ENCODE data around the gene ANKZF1.

The ANKZF1 gene

GRCh38 chr2:219209236-219210195 is 20.1 kb upstream of the ANKZF1 start:
- no peak for FAIRE-seq

- FAIRE-seq: no peak
These were observed 19.3 kb upstream of the ANKZF1 start for GRCh38 chr2:219210196-219210885.

- no peak for FAIRE-seq
These were observed 18.7 kb upstream of the ANKZF1 start for GRCh38 chr2:219210886-219211362.

DNA sequence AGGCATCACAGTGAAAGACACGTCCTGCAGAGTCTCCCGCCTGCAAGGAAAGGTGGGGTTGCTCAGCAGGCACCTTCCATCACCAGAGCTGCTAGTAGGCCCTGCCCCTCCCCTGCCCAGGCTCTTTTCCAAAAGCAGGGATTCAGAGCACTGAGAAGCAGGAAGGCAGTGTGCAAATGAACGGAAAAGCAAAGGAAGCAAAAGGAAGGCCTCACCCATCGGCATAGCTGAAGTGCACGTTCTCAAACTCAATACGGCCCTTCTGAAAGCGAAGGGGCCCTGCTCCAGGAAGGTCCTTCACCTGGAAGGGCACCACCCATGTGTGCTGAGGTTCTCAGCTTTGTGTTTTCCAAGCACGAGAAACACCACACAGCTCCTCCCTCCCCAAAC is 16.6 kb upstream of the ANKZF1 start:
- FAIRE-seq: no peak

- FAIRE-seq: no peak
These were observed 16.0 kb upstream of the ANKZF1 start for GRCh38 chr2:219213486-219214071.

DNA sequence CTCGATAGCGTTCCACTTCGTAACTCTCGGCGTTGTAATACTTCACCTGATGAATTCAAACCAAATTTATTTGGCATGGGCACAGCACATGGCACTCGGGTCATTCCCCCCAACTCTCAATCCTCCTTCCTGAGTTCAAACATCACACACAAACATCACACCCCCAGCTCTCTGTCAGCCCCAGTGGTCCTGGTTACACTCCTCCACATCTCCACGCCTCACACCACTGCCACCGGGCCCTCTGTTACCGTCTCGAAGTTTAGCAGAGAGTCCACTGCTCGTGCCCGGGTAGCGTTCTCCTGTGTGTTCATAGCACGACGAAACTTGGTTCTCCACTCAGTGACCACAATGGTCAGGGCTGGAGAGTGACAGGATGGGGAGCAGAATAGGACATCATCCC is 15.5 kb upstream of the ANKZF1 start:
- no peak for FAIRE-seq

DNA sequence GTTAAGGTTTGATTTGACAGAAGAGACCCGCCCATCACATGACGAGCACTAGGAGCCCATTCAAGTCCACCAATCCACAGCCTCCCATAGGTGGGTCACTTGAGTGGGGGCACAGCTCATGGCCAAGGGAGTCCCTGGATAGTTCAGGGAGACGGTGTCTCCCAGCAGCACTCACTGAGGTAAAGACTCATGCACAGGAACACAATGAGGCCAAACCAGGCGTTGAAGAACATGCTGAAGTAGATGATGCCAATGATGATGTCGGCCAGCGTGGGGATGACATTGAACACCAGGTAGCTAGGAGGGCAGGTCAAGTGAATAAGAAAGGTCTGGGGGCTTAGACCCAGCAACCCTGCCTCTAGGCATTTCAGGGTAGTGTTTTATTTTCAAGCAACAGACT is 14.8 kb upstream of the ANKZF1 start:
- no peak for FAIRE-seq

DNA sequence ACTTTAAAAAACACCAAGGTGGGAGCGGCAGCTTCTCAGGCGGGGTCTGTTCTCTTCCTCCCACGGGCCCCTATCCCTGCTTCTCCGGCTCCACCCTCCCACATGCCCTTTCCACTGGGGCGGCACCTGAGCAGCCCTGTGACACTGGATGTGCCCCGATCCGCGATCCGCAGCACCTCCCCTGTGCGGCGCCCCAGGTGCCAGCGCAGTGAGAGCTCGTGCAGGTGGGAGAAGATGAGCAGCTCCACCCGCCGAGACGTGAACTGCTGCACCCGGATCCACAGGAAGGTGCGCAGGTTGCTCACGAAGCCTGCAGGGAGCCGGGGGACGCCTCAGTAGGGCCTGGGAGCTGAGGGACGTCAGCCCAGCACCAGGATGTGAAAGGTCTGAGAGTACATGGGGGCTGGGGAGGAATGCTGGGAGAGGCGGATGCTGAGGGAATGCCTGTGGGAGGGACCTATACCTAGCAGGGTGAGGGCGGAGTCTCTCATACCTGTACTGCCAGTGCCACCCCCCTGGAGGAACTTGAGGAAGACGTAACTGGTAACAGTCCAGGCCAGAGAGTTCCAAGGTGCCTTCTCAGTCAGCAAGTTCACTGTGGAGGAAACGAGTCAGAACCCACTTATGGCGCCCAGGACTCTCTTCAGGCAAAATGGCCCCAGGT is 13.6 kb upstream of the ANKZF1 start:
- FAIRE-seq: no peak

DNA sequence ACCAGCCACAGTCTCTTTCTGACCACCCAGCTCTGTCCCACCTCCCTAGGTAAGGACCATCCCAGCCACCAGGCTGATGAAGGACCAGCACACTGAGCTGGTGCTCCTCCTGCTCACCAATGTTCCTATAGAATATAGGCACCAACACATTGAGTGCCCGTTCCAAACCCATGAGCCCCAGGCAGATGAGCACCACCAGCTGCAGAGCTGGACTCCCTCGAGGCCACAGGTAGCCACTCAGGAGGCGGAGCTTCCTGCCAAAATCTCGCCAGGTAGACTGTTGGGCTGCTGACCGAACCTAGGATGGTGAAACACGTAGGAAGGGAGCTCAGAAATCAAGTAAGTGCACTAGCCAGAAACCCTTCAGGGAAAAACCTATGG is 13.1 kb upstream of the ANKZF1 start:
- FAIRE-seq: no peak

DNA sequence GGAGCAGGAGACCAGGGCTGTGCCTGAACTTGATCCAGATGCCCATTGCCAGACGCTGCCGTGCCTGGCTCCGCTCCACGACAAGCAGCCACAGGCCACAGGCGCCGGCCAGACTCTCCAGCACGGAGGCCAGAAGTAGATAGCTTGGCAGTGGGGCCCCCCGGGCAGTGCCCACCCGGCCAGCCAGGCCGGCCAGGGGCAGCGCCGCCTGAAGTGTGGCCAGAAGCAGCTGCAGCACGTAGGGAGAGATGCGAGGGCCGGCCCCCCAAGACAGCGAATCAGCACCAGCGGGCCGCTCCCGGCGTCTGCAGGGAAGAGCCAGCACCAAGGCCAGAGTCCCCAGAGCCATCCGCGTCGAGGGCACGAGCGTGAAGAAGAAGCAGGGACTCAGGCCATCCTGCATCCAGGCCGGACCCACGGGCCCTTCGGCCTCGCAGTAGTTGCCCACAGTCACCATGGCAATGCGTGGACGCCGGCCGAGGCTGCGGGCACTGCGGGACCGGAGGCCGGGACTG is 11.3 kb upstream of the ANKZF1 start:
- FAIRE-seq: no peak

DNA sequence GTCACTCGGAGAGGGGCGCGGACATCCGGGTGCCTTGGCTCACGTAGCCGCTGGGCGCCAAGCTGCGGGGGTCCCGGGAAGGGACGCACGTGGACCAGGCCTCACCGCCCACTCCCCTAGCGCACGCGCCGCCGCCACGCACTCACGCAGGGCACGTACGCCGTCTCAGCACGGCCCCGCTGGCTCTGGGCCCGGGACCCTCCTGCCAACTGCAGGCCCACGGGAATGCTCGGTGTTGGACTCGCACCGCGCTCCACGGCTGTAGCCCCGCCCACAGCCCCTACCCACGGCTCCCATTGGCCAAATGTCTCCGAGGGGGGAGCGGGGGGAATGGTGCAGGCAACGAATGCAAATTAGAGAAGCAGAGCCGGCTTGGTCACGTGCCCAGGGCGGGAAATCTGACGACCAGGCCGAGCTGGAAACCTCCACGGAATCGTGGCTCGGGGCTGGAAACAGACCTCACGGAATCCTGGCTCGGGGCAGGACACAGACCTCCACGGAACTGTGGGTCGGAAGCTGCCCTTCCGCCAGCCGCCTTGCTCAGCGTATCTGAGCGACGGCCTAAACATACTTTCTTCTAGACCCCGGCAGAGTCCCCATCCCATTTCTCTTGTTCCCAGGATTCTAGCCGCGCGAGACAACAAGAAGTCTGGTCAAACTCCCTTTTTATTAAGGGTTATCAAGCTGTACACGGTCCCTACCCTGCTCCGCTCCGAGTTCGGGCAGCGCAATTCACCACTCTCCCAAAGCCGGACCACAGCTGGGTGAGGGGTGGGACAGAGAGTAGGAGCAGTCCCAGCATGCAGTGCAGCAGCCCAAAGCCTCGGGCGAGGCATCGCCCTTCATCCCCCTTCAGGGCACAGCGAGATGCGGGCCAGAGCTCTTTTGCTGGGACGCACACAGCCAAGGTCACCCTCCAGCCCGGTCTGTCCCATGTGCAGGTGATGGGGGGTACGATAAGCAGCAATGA is 10.6 kb upstream of the ANKZF1 start, which contains the start of gene ABCB6:
Gene ABCB6 (minus strand): TSS at position 227 of the 970 bp plus-strand sequence. CDS start 285 bp downstream, outside the sequence.
- FAIRE-seq: no peak

DNA sequence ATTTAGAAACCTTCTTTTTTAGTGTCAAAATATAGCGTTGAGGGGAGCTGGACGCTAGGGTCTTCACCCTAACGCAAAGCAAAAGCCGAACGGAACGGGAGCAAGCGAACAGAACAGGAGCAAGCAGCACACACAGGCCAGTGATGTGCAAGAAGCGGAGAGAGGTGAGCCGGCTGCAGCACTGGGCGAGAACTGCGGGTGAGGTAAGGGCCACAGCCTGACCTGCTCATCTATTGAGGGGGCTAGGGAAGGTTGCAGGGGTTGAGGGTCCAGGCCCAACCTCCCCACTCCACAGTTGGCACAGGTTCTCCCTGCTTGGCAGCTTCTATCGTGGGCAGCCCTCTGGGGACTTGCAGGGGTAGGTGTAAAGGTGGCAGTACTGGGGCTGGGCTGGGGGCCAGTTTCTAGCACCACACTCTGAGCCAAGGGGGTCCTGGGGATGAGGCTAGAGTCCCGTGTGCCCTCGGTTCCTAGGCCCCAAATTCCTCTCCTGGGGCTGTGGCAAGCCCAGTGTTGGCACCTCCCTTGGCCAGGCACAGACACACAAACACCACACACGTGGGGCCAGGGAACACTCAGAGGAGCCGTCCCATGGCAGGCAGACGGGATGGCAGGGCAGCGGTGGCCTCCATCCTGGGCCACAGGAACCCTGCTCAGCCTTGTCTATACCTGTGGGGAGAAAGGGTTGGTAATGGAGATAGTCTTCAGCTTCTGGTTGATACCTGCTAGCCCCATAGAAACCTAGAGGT is 9.6 kb upstream of the ANKZF1 start:
- no peak for FAIRE-seq

- no peak for FAIRE-seq
These were observed 8.8 kb upstream of the ANKZF1 start for GRCh38 chr2:219220652-219221402.

DNA sequence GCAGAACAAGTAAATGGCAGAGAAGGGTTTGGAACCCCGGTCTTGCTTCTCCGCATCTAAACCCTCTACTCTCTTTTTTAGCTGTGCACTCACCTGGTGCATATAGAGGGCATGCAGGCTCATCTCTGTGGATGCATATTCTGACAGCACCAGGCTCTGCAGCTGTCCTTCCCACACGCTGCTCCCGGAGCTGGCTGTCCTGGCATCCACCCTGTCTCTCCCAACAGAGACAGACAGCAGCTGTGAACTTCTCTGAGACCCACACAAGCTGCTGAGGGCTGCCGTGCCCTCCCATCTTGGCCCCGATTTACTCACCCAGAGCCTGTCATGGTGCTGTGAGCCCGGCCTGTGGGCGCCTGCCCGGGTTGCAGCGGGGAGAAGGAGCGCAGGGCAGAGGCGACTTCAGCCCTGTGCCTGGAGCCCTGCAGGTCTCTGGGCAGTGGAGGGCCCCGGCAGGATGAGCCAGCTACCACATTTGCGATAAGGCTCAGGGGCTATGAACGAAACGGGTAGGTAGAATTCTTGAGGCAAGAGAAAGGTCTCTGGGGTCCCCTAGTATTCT is 7.6 kb upstream of the ANKZF1 start:
- FAIRE-seq: no peak

DNA sequence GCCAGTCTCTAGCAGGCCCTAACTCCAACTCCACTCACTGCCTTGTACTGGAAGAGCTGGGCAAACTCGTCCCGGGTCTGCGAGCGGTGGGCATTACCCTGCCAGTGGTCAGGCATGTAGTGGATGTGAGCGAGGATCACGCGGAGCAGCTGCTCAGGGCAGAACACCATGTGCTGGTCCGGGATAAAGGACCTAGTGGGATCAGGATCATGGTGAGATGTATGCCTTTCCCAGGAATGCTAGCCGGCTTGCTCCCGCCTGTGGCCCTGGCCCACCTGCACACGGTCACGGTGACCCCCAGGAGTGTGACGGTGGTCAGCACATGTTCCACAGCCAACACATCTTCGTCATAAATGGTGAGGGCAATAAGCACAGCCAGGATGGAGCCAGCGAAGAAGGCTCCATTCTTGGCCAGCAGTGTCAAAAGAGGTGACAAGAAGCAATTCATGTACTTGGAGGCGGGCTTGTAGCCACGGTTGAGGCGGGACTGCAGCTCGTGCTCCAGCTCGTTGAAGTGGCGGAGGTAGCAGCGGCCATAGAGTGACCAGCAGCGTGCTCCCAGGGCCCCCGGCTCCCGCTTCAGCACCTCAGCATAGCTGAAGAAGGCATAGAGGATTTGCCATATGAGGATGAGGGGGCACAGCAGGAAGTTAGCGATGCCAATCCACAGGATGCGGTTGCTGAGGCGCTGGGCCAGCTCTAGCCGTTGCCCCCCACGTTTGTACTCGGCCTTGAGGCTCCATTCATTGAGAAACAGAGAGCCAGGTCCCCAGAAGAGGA is 5.6 kb upstream of the ANKZF1 start:
- FAIRE-seq: no peak

DNA sequence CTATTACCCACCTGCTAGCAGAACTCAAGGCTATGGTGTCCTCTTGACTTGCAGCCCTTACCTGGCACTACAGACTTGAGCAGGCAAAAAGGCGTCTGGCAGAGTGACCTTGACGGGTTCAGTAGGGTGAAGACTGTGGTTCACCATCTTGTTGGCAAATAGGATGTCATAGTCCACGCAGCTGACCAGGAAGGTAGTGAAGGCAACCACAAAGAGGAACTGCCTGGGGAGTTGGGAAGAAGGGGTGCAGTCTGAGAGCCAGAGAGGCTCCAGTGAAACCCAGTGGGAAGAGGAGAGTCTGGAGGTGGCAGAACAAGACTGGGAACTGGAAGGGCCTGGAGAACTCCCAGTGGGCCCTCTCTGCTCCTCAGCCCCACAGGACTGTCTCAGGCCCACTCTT is 4.3 kb upstream of the ANKZF1 start:
- FAIRE-seq: no peak

DNA sequence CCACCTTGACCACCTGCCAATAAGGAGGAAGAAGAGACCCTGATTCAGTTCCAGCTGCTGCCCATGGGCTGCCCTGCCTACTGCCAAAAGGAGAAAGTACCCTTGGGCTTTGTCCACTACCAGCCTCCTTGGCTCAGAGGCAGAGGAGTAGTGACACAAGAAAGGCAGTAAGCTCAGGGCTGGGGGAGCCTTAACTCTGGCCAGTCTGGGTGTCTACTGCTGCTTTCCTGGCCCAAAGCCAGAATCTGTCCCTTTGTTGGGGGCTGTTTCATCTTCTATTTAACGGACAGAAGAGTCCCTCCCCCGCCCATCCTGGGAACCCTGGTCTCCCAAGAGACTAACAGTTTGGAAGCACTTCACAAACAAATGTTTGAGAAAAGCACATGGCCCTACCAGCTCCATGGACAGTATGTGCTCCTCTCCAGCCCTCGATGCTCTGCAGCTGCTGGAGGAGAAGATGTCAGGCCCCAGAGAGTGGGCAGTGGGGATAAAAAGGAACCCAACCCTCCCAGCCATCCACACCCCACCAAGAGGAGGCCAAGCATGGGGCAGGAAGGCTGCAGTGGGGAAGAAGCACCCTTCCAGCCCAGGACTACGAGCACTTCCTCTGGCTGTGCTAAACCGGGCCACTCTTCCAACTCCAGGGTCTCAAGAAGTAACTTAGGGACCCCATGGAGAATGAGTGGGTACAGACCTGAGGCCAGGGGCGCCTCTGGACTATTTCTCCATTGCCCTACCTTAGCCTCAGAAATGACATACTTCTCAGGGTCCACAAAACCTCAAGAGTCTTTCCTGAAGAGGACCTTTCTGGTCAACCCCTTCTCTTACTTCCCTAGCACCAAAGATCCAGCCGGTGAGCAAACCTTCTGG is 1.3 kb upstream of the ANKZF1 start:
- FAIRE-seq: no peak

GRCh38 chr2:219228911-219229304 is 698 bp upstream of the ANKZF1 start:
- no peak for FAIRE-seq
